ENCODE results near the gene LILRA6.
A peak's percentile ranks its signal among the peaks of the same experiment; 100 is the strongest.

The LILRA6 gene

GRCh38 chr19:54256250-54257115, 13.9 kb upstream of the LILRA6 start:
- H3K27ac Mint-ChIP-seq, result no peak overlapping the region
- no peaks in the 10 kb centered on the region for H3K9me3 Mint-ChIP-seq
- no peak overlapping the region for H3K4me3 Mint-ChIP-seq
- DNase-seq, result no peak
- no peak for TF ChIP-seq CTCF (IDR thresholded peaks at IDR 0.05)
- H3K4me1 Mint-ChIP-seq, result peaks cover 11% of the 10 kb centered on the region
- no peaks in the 10 kb centered on the region for H3K36me3 Mint-ChIP-seq (ENCODE audit: low read depth)
- peaks cover 16% of the 10 kb centered on the region for H3K27me3 Mint-ChIP-seq (ENCODE audit: low read depth, poor library complexity)

GRCh38 chr19:54255105-54255775, 12.7 kb upstream of the LILRA6 start:
- peak overlapping the region; percentile 26 for H3K4me3 Mint-ChIP-seq

GRCh38 chr19:54254195-54254906, 11.8 kb upstream of the LILRA6 start:
- TF ChIP-seq CTCF (IDR thresholded peaks at IDR 0.05), result no peak
- Mint-ChIP-seq H3K27me3 (ENCODE audit: low read depth, poor library complexity) (peaks cover 13% of the 10 kb centered on the region), H3K4me1 (peaks cover 17% of the 10 kb centered on the region), H3K36me3 (ENCODE audit: low read depth) (no peaks in the 10 kb centered on the region), H3K9me3 (no peaks in the 10 kb centered on the region), H3K4me3 (no peak overlapping the region), H3K27ac (no peak overlapping the region)
- no peak for DNase-seq

More at GRCh38 chr19:54255105-54255775, 12.7 kb upstream of the LILRA6 start:
- Mint-ChIP-seq H3K9me3 (no peaks in the 10 kb centered on the region), H3K36me3 (ENCODE audit: low read depth) (no peaks in the 10 kb centered on the region), H3K27me3 (ENCODE audit: low read depth, poor library complexity) (peaks cover 12% of the 10 kb centered on the region), H3K4me1 (peaks cover 14% of the 10 kb centered on the region), H3K27ac (no peak overlapping the region)
- DNase-seq, result no peak
- no peak for TF ChIP-seq CTCF (IDR thresholded peaks at IDR 0.05)

- Mint-ChIP-seq H3K4me1 (peaks cover 17% of the 10 kb centered on the region), H3K4me3 (no peak overlapping the region), H3K36me3 (ENCODE audit: low read depth) (no peaks in the 10 kb centered on the region), H3K9me3 (no peaks in the 10 kb centered on the region), H3K27me3 (ENCODE audit: low read depth, poor library complexity) (peaks cover 15% of the 10 kb centered on the region), H3K27ac (no peak overlapping the region)
- TF ChIP-seq CTCF (IDR thresholded peaks at IDR 0.05), result no peak
- no peak for DNase-seq
Measured at GRCh38 chr19:54253331-54254194, 11.0 kb upstream of the LILRA6 start.

- no peak for DNase-seq
- peaks cover 23% of the 10 kb centered on the region for H3K4me1 Mint-ChIP-seq
- no peak for TF ChIP-seq CTCF (IDR thresholded peaks at IDR 0.05)
- no peak overlapping the region for H3K4me3 Mint-ChIP-seq
- no peaks in the 10 kb centered on the region for H3K36me3 Mint-ChIP-seq (ENCODE audit: low read depth)
- peaks cover 20% of the 10 kb centered on the region for H3K27me3 Mint-ChIP-seq (ENCODE audit: low read depth, poor library complexity)
- H3K9me3 Mint-ChIP-seq, result no peaks in the 10 kb centered on the region
- H3K27ac Mint-ChIP-seq, result no peak overlapping the region
Measured at GRCh38 chr19:54252845-54253244, 10.3 kb upstream of the LILRA6 start.

All from nephron progenitor cell (in vitro differentiated cells).